Thymus (tissue), 11 donors: ENCODE results near the gene CCL26. TPM values are rescaled to one million over a fixed set of nuclear protein-coding genes. Genes with fewer than 3 reads are reported as not detected.
"Not testable (repeated sequence)": the region's sequence is repeated elsewhere in the genome, so short reads cannot be mapped to it uniquely, and the experiment has no call there.

ENCODE experiments used
- DNase-seq, 9 donors: peaks; one replicate each; pipeline ENCODE4 v3.0.0-alpha.2; 2013; ENCODE audit warnings: low spot score in 9 of 9, low read depth in 6 of 9, missing footprints in 1 of 9
- H3K27ac ChIP-seq, 2 donors: one replicate each; pipeline ENCODE4 v1.5.1; 2013; ENCODE audit warnings: control low read depth in 1 of 2, low read depth in 1 of 2, low read length in 1 of 2, mild to moderate bottlenecking in 1 of 2, moderate library complexity in 1 of 2
- H3K27me3 ChIP-seq, 2 donors: one replicate each; pipeline ENCODE4 v1.5.1; 2013; ENCODE audit warnings: low read length in 1 of 2; ENCODE audit not compliant: control insufficient read depth in 2 of 2, insufficient read depth in 1 of 2
- H3K36me3 ChIP-seq, 2 donors: one replicate each; pipeline ENCODE4 v1.5.1; 2013; ENCODE audit warnings: low read length in 1 of 2, mild to moderate bottlenecking in 1 of 2, moderate library complexity in 1 of 2; ENCODE audit not compliant: control insufficient read depth in 2 of 2, insufficient read depth in 2 of 2
- H3K4me1 ChIP-seq, 2 donors: one replicate each; pipeline ENCODE4 v1.5.1; 2013; ENCODE audit warnings: low read length in 2 of 2; ENCODE audit not compliant: control insufficient read depth in 2 of 2, insufficient read depth in 2 of 2
- H3K4me3 ChIP-seq, 2 donors: one replicate each; pipeline ENCODE4 v1.5.1; 2013; ENCODE audit warnings: low read length in 2 of 2, control low read depth in 1 of 2, mild to moderate bottlenecking in 1 of 2
- H3K9me3 ChIP-seq, 2 donors: one replicate each; pipeline ENCODE4 v1.5.1; 2013; ENCODE audit warnings: low read length in 1 of 2, mild to moderate bottlenecking in 1 of 2; ENCODE audit not compliant: control insufficient read depth in 2 of 2, insufficient read depth in 1 of 2
- WGBS: extraction: QIAGEN DNeasy Blood & Tissue Kit; methylation state at CpG from one replicate; pipeline ENCODE4 v1.1.7; 2013; 5-methylcytosine and 5-hydroxymethylcytosine counted together
- polyA plus RNA-seq: library from polyadenylated mRNA; stranded (reverse); fragments of 200-250 nt; gene quantifications from one replicate; pipeline ENCODE4 v1.2.3, GENCODE V29; 2013
- total RNA-seq: library from RNA; stranded (reverse); fragments of 120-200 nt; gene quantifications from one replicate; pipeline ENCODE4 v1.2.4, GENCODE V29; 2013
- donor health status: healthy.

CCL26 gene
- total and polyA plus RNA-seq, 2 donors: 0.14 to 3.1 TPM

- H3K9me3 ChIP-seq, H3K27me3 ChIP-seq, H3K4me1 ChIP-seq, H3K4me3 ChIP-seq, H3K36me3 ChIP-seq, DNase-seq, H3K27ac ChIP-seq: not testable (repeated sequence)
- WGBS: 97% methylated on average over 6 of the region's 6 CpGs
Observed at GRCh38 chr7:75727351-75727750, 44.7 kb downstream of the CCL26 start.

- Histone ChIP-seq H3K27me3 (no peaks in the 10 kb centered on the region), H3K9me3 (no peaks in the 10 kb centered on the region), H3K4me3 (no peak overlapping the region), H3K4me1 (peaks cover 0 to 8% of the 10 kb centered on the region in 2 donors), H3K27ac (no peak overlapping the region), H3K36me3 (no peaks in the 10 kb centered on the region)
- WGBS: 66% methylated on average over 6 of the region's 6 CpGs
- no peak for DNase-seq
Observed at GRCh38 chr7:75725306-75725705, 46.7 kb downstream of the CCL26 start.

- no peak for DNase-seq
- peaks cover 0 to 7% of the 10 kb centered on the region in 2 donors for H3K4me1 ChIP-seq
- WGBS: 94% methylated on average over 3 of the region's 3 CpGs
- no peak overlapping the region for H3K4me3 ChIP-seq
- no peaks in the 10 kb centered on the region for H3K27me3 ChIP-seq
- H3K9me3 ChIP-seq: no peaks in the 10 kb centered on the region
- H3K36me3 ChIP-seq: no peaks in the 10 kb centered on the region
- H3K27ac ChIP-seq: no peak overlapping the region
Observed at GRCh38 chr7:75723444-75723843, 48.6 kb downstream of the CCL26 start.

GRCh38 chr7:75722373-75722772 is 49.6 kb downstream of the CCL26 start:
- no peak overlapping the region for H3K27ac ChIP-seq
- no peak for DNase-seq
- 97% methylated on average over 4 of the region's 4 CpGs for WGBS

GRCh38 chr7:75721922-75722321 is 50.1 kb downstream of the CCL26 start:
- not testable (repeated sequence) for H3K27ac ChIP-seq, H3K27me3 ChIP-seq, H3K36me3 ChIP-seq, H3K4me3 ChIP-seq, H3K4me1 ChIP-seq, H3K9me3 ChIP-seq, DNase-seq
- 96% methylated on average over 9 of the region's 9 CpGs for WGBS

More at GRCh38 chr7:75722373-75722772, 49.6 kb downstream of the CCL26 start:
- H3K27me3 ChIP-seq: no peaks in the 10 kb centered on the region
- no peak overlapping the region for H3K4me3 ChIP-seq
- H3K36me3 ChIP-seq: no peaks in the 10 kb centered on the region
- no peaks in the 10 kb centered on the region for H3K9me3 ChIP-seq
- H3K4me1 ChIP-seq: no peaks in the 10 kb centered on the region

- no peak for DNase-seq
- H3K36me3 ChIP-seq: no peaks in the 10 kb centered on the region
- H3K9me3 ChIP-seq: no peaks in the 10 kb centered on the region
- H3K27me3 ChIP-seq: no peaks in the 10 kb centered on the region
- H3K4me1 ChIP-seq: no peaks in the 10 kb centered on the region
- H3K27ac ChIP-seq: no peak overlapping the region
- no peak overlapping the region for H3K4me3 ChIP-seq
- WGBS: 99% methylated on average over 2 of the region's 2 CpGs
Observed at GRCh38 chr7:75721426-75721825, 50.6 kb downstream of the CCL26 start.

GRCh38 chr7:75719626-75720025 is 52.4 kb downstream of the CCL26 start:
- Histone ChIP-seq H3K4me1 (no peaks in the 10 kb centered on the region), H3K27ac (no peak overlapping the region), H3K36me3 (no peaks in the 10 kb centered on the region), H3K4me3 (no peak overlapping the region), H3K9me3 (peaks cover 0 to 2% of the 10 kb centered on the region in 2 donors), H3K27me3 (no peaks in the 10 kb centered on the region)
- WGBS: 98% methylated on average over 5 of the region's 5 CpGs
- DNase-seq: no peak

Other genes starting within 250 kb of the CCL26 start
- gene HIP1, start 33.3 kb downstream of the CCL26 start, total RNA-seq: 3.3 TPM
- 3.5 TPM for gene HIP1, start 33.3 kb downstream of the CCL26 start, polyA plus RNA-seq
- gene CCL24, start 41.6 kb upstream of the CCL26 start, total RNA-seq: 0.19 TPM
- 0.78 TPM for gene CCL24, start 41.6 kb upstream of the CCL26 start, polyA plus RNA-seq
- gene RHBDD2, start 106.8 kb upstream of the CCL26 start, total RNA-seq: 18.3 TPM
- 90.7 TPM for gene RHBDD2, start 106.8 kb upstream of the CCL26 start, polyA plus RNA-seq
- gene POR, start 142.9 kb upstream of the CCL26 start, total RNA-seq: 44.6 TPM
- 114 TPM for gene POR, start 142.9 kb upstream of the CCL26 start, polyA plus RNA-seq
- gene TMEM120A, start 222.4 kb upstream of the CCL26 start, total RNA-seq: 6.8 TPM
- 48.8 TPM for gene TMEM120A, start 222.4 kb upstream of the CCL26 start, polyA plus RNA-seq